Measurements from ENCODE around the gene DGKG. TPM values are rescaled to one million over a fixed set of nuclear protein-coding genes. Genes with fewer than 3 reads are reported as not detected.
A peak's percentile ranks its signal among the peaks of the same experiment; 100 is the strongest.

The DGKG gene
- total RNA-seq, 1 donor from 2014 or later: 2.1 TPM

DNA sequence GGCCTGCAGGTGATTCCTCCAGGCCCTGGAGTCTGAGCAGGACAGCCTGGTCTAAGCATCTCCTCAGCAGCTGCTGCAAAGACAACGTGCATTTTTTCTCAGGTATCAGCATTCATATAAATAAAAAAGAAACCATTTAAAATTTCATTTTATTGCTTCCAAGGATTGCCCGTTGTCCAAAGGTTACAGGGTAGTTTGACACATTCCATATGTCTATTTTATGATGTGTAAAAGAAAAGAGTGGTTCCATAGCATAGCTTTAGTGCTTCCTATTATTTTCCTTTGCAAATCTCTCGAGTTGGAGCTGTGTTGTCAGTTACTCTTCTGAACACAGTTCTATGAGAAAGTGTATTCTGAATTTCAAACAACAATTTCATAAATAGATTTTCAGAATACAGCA, 7.2 kb upstream of the DGKG start:
- ATAC-seq: no peak
- intact Hi-C loops (cut with DNase I): no loop called here
- DNase-seq (ENCODE audit: low spot score): no peak

DNA sequence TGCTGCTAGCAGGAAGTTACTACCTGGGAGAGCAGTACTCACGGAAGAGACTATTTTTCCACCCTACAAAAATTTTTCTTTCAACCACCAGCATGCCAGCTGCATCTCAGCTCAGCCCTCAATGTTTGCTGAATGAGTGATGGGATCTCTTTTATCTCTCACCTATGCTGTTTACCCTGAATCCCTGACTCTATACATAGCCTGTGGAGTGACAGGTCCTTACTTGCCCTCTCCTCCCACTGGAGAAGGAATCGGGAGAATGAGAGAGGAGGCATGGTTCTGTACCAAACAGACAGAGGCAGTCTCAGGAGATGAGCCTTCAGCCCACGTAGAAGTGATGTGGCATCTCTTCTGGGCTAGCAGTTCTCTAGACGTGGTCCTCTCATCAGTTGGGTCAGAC, 6.7 kb upstream of the DGKG start:
- intact Hi-C loops (cut with DNase I): no loop called here
- ATAC-seq (no peak), DNase-seq (ENCODE audit: low spot score) (no peak)

DNA sequence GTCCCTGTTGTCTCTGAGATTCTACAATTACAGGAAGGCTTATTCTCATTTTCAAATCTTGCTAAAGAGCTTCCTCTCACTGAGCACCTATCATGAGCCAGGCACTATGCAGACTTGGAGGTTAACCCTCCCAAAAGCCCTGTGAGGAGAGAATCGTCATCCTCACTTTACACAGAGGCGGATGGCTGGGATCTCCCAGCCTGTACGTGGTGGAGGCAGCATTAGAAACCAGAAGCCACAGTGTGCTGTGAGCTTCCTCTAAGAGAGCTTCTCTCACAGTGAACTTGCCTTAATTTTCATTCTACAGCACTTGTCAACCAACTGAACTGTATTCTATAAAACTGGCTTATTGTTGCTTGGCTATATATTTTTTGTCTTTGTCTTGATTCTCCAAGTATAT, 6.1 kb upstream of the DGKG start:
- DNase-seq (ENCODE audit: low spot score) (no peak), ATAC-seq (no peak)
- intact Hi-C loops (cut with DNase I): no loop called here

DNA sequence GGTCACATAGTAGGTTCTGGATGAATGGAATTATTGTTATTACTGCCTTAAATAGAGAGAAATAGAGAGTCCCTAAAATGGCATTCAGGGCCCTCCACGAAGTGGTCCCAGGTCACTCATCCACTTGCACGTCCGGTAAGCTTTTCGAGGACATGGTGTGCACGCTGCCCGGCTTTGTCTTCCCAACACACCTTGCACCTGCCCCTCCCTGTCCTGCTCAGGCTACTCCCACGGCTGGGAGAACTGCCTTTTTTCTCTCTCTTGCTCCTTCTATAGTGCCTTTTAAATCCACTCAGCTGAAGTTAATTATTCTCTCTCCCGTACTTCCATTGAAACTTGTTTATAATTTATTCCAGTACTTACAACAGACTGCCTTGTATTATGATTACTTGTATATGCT, 5.6 kb upstream of the DGKG start:
- DNase-seq (ENCODE audit: low spot score): no peak
- intact Hi-C loops (cut with DNase I): no loop called here
- no peak for ATAC-seq

DNA sequence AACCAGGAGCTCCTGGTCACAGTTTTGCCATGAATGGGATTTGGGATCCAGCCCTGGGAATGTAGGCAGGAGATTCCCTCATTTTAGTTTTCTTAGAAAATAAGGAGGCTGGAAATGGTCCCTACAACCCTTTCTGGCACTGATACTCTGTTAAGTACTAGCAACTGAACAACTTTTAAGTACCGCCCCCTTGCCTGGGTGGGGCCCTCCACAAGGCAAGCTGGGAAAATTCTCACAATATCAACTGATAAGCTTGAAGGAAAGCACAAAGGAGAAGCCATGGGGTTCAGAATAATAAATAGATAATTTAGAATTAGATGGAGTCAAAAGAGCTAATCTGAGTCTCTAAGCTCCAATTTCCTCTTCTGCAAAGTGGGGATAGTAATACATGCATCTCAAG, 4.2 kb upstream of the DGKG start:
- intact Hi-C loops (cut with DNase I): no loop called here

DNA sequence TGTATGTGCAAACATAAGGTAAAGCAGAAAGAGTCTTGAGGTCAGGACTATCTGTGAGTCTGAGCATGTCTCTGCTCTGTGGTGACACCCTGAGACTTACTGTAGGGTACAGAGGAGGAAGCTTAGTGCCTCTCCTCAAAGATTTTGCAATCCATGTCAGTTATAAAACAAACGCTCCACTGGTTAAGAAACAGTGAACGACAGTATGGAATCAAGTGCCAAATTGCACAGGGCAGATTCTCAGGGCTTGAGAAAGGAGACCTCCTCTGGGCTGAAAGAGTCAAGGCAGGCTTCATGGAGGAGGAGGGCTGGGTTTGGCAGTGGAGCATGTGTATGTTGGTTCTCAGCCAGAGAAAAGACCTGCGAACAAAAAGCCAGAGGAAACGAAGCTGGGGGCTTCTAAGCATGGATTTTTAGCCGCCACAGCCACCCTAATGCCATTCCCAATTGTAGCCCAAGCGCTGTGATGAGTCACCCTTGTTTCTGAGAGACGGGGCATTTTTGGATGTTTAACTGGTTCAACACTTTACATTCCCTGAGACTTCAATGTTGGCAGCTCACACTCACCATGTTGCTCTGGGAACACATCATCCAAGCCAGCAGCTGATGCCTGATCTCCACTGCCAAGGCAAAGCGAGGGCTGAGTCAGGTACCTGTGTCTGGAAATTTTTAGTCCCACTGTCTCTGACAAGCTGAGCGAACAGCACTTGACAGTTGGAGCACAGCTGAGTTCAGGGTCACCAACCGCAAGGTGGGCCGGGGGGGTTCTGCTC, 3.4 kb upstream of the DGKG start:
- ATAC-seq: no peak
- DNase-seq (ENCODE audit: low spot score): no peak
- intact Hi-C loops (cut with DNase I): no loop called here

More for the DNA sequence above, 4.2 kb upstream of the DGKG start:
- ATAC-seq (no peak), DNase-seq (ENCODE audit: low spot score) (no peak)

DNA sequence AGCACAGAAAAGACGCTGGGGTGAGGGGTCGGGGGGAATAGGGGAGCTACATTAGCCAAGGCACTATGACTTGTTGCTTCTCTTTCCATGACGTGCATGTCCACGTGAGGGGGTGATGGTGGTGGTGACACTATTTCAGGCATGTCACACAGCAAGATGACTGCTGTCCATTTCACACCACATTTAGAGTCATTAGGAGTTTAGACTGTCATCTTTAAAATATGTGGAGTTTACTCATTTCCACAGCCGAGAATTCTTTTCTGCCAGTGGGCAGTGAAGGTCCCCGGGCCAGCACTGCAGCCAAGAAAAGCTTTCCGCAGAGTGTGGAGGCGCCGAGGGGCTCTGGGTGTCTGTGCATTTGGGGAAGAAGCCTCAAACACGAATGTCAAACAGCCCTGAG, 954 bp upstream of the DGKG start:
- intact Hi-C loops (cut with DNase I): no loop called here

DNA sequence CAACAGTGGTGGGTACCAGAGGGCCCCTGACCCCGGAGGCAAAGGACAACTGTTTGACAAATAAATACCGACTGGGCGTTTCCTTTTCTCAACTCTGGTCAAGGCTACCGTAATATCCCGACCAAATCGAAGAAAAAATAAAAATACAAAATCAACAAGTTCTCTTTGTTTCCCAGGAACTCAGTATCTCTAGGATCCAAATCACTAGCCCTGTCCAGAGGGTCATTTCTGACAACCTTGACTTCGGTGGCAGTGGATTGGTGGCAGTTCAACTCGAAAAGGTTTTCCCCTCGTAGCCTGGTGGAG, 456 bp upstream of the DGKG start:
- no peak for DNase-seq (ENCODE audit: low spot score)
- no peak for ATAC-seq
- intact Hi-C loops (cut with DNase I): no loop called here

More for the DNA sequence above, 954 bp upstream of the DGKG start:
- ATAC-seq (no peak), DNase-seq (ENCODE audit: low spot score) (no peak)

DNA sequence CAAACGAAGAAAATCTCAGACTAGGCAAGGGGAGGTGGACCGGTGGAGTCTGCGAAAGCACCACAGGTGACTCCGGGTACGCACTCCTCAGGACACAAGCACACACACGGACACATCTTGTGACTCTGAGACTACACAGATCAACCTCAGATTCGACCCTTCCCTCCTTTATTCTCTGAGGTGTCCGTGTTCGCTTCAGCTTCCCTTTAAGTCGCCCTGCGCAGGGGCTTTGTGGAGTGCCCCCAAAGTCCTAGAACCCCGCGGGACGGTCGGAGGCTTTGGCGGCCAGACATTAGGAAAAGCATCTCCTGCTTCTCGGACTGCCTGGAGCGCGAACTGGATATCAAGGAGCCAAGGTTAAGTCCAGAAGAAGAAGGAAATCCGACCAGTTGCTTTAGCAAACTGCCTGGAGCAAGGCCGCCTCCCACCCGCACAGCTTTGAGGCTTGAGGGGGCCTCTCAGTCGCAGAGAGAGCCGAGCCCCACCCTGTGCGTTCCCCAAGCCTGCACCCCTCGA, 730 bp downstream of the DGKG start:
- intact Hi-C loops (cut with DNase I): no loop called here
- no peak for DNase-seq (ENCODE audit: low spot score)
- ATAC-seq: peak; percentile 18

DNA sequence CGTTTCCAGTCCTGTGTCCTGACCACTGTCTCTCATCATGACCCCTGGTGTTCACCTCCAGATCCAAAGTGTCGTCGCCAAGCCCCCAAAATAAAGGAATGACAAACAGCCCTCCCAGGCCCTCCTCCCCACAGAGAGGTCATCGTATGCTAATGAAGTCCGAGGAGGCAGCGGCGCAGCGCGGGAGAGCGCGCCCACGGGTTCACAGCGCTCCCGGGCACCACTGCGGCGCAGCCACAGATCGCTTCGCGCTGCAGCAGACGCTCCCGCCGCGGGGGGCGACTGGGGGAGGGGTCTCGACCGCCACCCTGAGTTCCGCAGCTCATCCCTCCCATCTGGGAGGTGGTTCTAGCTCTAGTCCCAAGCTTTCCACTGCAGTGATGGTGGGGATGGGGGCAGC, 1.3 kb downstream of the DGKG start:
- DNase-seq (ENCODE audit: low spot score) (no peak), ATAC-seq (peak; percentile 48)
- intact Hi-C loops (cut with DNase I): no loop called here

DNA sequence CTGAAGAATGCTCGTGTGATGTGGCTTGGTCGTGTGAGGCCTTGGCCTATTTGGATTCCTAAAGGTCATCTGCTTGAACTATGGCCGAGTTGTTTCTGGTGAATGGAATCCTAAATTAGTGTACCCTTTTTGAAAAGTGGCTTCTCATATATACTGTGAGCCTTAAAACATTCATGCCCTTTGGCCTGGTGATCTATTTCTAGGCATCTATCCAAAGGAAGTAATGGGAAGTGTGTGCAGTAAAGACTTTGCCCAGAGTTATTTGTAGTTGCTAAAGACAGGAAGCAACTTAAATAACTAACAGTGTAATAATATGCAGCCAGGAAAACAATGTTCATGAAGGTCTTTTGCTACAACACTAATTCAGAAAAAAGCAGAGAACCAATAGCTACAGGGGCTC, 3.0 kb downstream of the DGKG start:
- no peak for DNase-seq (ENCODE audit: low spot score)
- ATAC-seq: no peak
- intact Hi-C loops (cut with DNase I): no loop called here

DNA sequence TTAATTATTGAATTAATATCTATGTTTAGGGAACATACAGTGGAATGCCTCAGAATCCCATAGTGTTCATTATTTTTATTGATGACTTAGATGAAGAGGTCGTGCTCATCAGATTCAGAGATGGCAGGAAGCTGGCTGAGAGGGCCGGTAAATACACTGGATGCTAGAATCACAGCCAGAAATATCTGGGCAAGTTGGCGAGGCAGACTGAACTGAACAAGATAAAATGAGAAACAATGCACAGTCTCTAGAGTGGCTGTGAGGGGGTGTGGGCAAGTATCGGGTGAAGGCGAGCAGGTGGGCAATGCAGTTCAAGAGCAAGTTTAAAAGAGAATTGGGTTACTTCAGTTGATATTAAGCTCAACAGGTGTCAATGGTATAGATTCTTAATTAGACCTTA, 5.9 kb downstream of the DGKG start:
- intact Hi-C loops (cut with DNase I): no loop called here
- DNase-seq (ENCODE audit: low spot score) (no peak), ATAC-seq (no peak)

DNA sequence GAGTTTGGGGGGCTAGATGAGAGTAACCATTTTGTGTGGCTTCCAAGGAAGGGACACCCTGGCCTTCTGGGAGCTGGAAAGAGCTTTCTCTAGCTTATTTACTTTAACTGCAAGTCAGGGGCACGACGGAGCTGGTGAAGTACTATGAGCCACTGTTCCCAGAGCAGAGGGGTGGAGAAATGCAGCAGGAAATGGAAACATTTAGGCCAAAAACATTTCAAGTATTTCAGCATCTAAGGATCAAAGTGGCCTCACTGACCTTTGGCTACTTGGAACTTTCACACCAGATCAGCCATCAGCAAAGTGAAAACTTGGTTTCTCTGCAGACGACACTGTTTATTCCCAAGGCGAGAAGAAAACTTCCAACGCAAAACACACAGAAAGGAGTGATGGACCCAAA, 7.9 kb downstream of the DGKG start:
- DNase-seq (ENCODE audit: low spot score) (no peak), ATAC-seq (no peak)
- intact Hi-C loops (cut with DNase I): no loop called here

DNA sequence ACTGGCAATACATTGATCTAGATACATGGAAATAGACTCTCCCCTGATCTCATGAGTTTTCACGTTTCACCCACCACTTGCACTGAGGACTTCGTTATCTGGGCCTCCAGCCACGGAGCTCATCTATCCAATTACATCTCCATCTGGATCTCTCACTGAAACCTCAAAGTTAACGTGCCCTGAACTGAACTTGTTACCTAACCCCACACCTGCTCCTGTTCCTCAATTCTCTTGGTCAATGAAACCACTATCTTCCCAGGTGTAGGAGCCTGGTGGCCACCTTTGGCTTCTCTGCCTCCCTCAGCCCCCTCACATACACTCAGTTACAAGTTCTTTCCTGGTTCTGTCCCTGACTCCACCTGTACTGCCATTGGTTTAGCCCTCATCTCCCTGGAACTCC, 9.7 kb downstream of the DGKG start:
- no peak for ATAC-seq
- DNase-seq (ENCODE audit: low spot score): no peak
- intact Hi-C loops (cut with DNase I): no loop called here

DNA sequence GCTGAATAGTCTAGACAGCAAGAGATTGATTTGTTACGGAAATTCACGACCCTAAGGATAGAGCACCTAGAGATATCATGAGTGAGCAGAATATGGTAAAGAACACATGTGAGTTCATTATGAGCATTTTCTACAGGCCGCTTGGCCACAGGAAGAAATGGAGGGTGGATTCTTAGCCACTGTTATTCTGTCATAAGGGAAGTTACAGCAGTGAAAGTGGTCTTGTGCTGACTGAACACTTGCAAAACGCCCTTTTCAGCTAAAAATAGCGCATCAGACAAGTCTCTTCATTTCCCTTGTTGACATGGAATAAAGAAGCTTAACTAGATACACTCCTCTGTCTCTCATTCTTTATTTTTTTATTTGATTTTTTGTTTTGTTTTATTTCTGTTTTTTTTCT, 19.8 kb downstream of the DGKG start:
- peak; percentile 59 for ATAC-seq
- intact Hi-C loops (cut with DNase I): no loop called here
- no peak for DNase-seq (ENCODE audit: low spot score)

DNA sequence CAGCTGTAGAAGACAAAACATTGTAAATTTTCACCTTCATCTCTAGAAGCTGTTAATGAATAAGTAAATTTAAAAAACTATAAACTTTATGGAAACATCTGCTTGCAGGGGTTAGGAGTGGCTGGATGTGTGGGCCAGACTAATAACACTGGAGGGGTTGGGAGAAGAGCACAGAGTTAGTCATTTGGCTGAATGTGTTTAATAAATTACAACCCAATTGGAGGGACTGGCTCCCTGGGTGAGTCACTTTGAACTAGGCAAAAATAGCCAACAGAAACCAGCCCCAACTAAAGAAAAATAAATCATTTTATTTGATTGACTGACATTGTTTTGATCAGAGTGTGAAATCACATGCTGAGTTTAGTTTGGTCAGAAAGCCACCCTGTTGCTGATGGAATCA, 21.8 kb downstream of the DGKG start:
- no peak for DNase-seq (ENCODE audit: low spot score)
- intact Hi-C loops (cut with DNase I): no loop called here
- ATAC-seq: no peak

DNA sequence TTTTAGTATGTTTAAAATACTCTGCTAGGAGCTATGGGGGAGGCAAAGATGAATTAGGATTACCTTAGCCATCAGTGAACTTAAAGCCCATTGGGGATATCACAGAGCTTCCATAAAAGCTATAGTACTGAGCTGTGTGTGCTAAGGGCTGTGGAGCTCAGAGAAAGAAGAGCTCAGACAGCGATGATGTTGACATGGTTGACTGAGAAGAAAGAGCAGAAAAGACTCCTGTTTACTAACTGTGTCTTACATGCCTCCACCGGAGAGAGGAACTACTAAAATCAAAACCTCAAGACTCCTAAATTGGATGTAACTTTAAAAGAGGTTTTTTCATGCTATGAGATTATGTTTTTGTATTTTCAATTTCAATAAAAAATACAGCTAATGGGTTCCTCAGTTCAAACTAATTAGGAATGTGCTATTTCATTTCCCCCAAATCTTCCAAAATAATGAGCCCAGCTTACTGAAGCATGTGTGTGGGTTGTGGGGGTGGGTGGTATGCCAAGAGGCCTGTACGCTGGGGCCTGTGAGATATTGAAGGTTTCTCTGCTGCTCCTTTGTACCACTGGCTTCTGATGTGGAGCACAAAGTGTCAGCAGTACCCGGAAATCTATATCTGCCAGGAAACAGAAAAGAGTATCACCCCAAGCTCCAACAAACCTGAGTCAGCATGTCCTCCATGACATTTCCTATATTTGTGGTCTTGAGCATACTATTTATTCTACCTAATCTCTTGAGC, 22.7 kb downstream of the DGKG start:
- intact Hi-C loops (cut with DNase I): no loop called here
- DNase-seq (ENCODE audit: low spot score) (no peak), ATAC-seq (no peak)

DNA sequence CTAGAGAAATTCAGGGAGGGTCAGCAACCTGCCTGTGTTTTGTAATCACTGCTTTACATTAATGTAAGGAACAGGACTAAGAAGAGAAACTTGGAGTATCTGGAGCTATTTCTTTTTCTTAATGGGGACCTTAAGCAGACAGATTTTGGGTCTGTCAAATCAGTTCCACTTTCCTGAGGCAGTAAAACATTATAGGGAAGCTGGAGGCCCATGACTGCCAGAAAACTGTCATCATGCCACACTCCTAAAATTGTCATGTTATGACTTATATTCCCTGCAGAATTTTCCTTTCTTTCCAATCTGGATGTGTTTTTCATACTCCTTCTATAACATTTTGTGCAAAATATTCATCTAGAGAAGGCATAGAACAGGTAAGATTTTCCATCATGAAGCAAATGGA, 28.8 kb downstream of the DGKG start:
- no peak for ATAC-seq
- intact Hi-C loops (cut with DNase I): no loop called here
- no peak for DNase-seq (ENCODE audit: low spot score)

DNA sequence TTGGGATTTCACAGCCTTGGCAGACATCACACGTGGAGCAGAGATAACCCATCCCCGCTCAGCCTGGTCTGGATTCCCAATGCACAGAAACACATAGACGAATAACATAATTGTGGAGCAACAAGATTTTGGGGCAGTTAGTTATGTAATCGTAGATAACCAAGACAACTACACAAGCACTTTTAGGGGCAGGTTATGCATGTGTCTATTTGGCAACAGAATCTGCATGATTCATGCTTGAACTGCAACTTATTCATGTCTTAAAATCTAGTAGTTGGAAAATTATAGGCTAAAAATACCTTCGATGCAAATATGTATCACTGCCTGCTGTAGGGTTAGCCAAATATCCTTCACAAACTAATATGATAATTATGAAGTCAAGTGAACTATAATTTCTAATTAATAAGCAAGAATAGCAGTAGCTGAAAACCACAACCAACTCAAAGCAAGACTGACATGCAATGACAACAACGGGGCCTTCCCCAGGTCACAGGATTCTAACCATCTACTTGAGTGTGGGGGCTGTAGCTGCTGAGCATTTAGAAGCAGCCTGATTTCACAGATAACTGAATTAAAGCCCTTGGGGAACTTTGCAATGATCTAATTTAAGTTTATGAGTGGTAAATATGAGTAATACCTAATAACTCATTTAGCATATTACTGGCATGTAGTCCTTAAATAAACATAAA, 31.1 kb downstream of the DGKG start:
- intact Hi-C loops (cut with DNase I): no loop called here
- DNase-seq (ENCODE audit: low spot score): no peak
- no peak for ATAC-seq

DNA sequence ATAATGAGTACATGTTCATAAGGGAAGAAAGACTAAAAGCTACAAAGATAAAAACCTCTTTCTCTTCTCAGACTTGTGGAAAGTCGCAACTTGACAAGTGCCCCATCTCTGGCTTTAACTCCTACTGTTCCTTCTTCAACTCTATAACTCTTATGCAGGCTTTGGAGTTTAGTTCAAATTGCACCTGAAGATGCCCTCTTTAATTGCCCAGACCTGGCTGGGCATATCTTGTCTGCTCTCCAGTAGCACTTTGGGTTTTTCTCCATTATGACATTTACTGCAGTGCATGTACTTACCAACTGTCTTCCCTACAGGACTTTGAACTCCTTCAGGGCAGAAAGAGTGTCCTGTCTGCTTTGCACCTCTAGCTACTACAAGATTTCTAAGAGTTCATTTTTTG, 32.4 kb downstream of the DGKG start:
- intact Hi-C loops (cut with DNase I): no loop called here
- DNase-seq (ENCODE audit: low spot score) (no peak), ATAC-seq (no peak)
